GM12878 (cell line): Measurements from ENCODE around the gene GNPTAB. TPM values are rescaled to one million over a fixed set of nuclear protein-coding genes. Genes with fewer than 3 reads are reported as not detected.

Source experiments
- ATAC-seq: fragments of 200-7000 bp; cut with Tn5 transposase; 3 replicates; pipeline ENCODE4 v1.9.1; 2020; ENCODE audit warnings: mild to moderate bottlenecking, moderate library complexity
- BruUV-seq: library from RNA; stranded (reverse); fragments of 400-500 nt; replicated peaks from 2 replicates; lab custom pipeline; 2021; lab: Mats Ljungman, UMichigan
- CTCF ChIA-PET: fragments of 300-600 bp; sonication (Branson Sonifier 250); formaldehyde crosslinking; extraction: SDS; loops from one replicate; lab custom pipeline; 2021; ENCODE audit warnings: inconsistent platforms; lab: Yijun Ruan, JAX
- POLR2A ChIA-PET: fragments of 350-600 bp; formaldehyde crosslinking; extraction: SDS; loops from one replicate; lab custom pipeline; 2021; ENCODE audit warnings: inconsistent platforms; lab: Charles Lee
- RAD21 ChIA-PET: fragments of 300-600 bp; sonication (Branson Sonifier 250); formaldehyde crosslinking; loops from one replicate; lab custom pipeline; 2023; ENCODE audit warnings: antibody characterized with exemption; ENCODE audit not compliant: unreplicated experiment; lab: Charles Lee
- SMC1A ChIA-PET: fragments of 300-600 bp; sonication (Branson Sonifier 250); formaldehyde crosslinking; loops from one replicate; lab custom pipeline; 2023; ENCODE audit not compliant: unreplicated experiment, uncharacterized antibody; lab: Charles Lee
- DNase-seq: peaks from one replicate; pipeline ENCODE4 v3.0.0-alpha.2; 2011; ENCODE audit warnings: low read depth, low spot score
- FAIRE-seq: peaks from 3 replicates; lab custom pipeline; 2011; peaks lifted over from hg19 to GRCh38; lab: Jason Lieb, UNC
- H2AFZ ChIP-seq: 2 replicates; pipeline ENCODE4 v1.6.0; 2011; ENCODE audit warnings: low read depth, low read length, control low read depth; ENCODE audit not compliant: control insufficient read depth
- H3K27ac ChIP-seq: 2 replicates; pipeline ENCODE4 v1.5.1; 2011; ENCODE audit warnings: control low read depth; ENCODE audit not compliant: control insufficient read depth, insufficient read depth
- H3K27me3 ChIP-seq, 2 experiments: replicated peaks in 1 of 2; 2 replicates each; pipeline versions ENCODE4 v1.6.0 to v1.6.1; 2011; ENCODE audit warnings: low read length in 1 of 2; ENCODE audit not compliant: control insufficient read depth in 2 of 2, insufficient read depth in 2 of 2
- H3K36me3 ChIP-seq, 2 experiments: 2 replicates each; pipeline ENCODE4 v1.5.1; 2011; ENCODE audit warnings: low read length in 1 of 2; ENCODE audit not compliant: control insufficient read depth in 2 of 2, insufficient read depth in 2 of 2
- H3K4me1 ChIP-seq: 2 replicates; pipeline ENCODE4 v1.6.1; 2011; ENCODE audit warnings: mild to moderate bottlenecking, low read length, moderate library complexity, mixed read lengths; ENCODE audit not compliant: control insufficient read depth, insufficient read depth
- H3K4me2 ChIP-seq: 2 replicates; pipeline ENCODE4 v1.6.0; 2011; ENCODE audit warnings: control low read depth; ENCODE audit not compliant: control insufficient read depth, insufficient read depth
- H3K4me3 ChIP-seq: fragments of 200-600 bp; sonication (generic); 2 replicates; pipeline ENCODE4 v1.5.1; 2016
- H3K79me2 ChIP-seq: 2 replicates; pipeline ENCODE4 v1.6.0; 2011; ENCODE audit warnings: low read length; ENCODE audit not compliant: control insufficient read depth, insufficient read depth
- H3K9ac ChIP-seq: 2 replicates; pipeline ENCODE4 v1.8.0; 2011; ENCODE audit warnings: low read length, control low read depth, mixed read lengths; ENCODE audit not compliant: control insufficient read depth, insufficient read depth
- H3K9me3 ChIP-seq: replicated peaks from 3 replicates; pipeline ENCODE4 v1.5.1; 2011; ENCODE audit warnings: mild to moderate bottlenecking, low read length; ENCODE audit not compliant: control insufficient read depth, insufficient read depth
- H4K20me1 ChIP-seq: 2 replicates; pipeline ENCODE4 v1.6.0; 2011; ENCODE audit not compliant: control insufficient read depth, insufficient read depth
- ESRRA ChIP-seq: IDR thresholded peaks from 2 replicates; pipeline ENCODE4 v1.6.1; 2012; ENCODE audit warnings: mild to moderate bottlenecking, low read length, improper control_type of control experiment
- IRF3 ChIP-seq: fragments of 450-650 bp; IDR thresholded peaks from 2 replicates; pipeline ENCODE4 v1.6.1; 2014; ENCODE audit warnings: mild to moderate bottlenecking
- JUNB ChIP-seq: IDR thresholded peaks from 2 replicates; pipeline ENCODE4 v1.6.1; 2016; ENCODE audit warnings: antibody characterized with exemption, mild to moderate bottlenecking
- KDM1A ChIP-seq: fragments of 200-600 bp; sonication (generic); IDR thresholded peaks from 2 replicates; pipeline ENCODE4 v1.6.1; 2016; ENCODE audit warnings: borderline replicate concordance
- MTA2 ChIP-seq: fragments of 450-650 bp; IDR thresholded peaks from 2 replicates; pipeline ENCODE4 v1.6.1; 2016; ENCODE audit warnings: low read depth, mild to moderate bottlenecking, moderate library complexity
- PAX8 ChIP-seq: fragments of 450-650 bp; IDR thresholded peaks from 2 replicates; pipeline ENCODE4 v1.6.1; 2017; ENCODE audit warnings: mild to moderate bottlenecking, moderate library complexity
- RAD51 ChIP-seq: fragments of 450-650 bp; IDR thresholded peaks from 2 replicates; pipeline ENCODE4 v1.6.1; 2016; ENCODE audit warnings: moderate library complexity, mild to moderate bottlenecking, inconsistent platforms
- SIN3A ChIP-seq: IDR thresholded peaks from 2 replicates; pipeline ENCODE4 v1.6.1; 2012; ENCODE audit warnings: low read depth, low read length, improper control_type of control experiment
- YY1 ChIP-seq: IDR thresholded peaks from 2 replicates; pipeline ENCODE4 v1.6.1; 2011; ENCODE audit warnings: low read depth, mild to moderate bottlenecking, low read length
- ZBTB40 ChIP-seq: fragments of 450-650 bp; IDR thresholded peaks from 2 replicates; pipeline ENCODE4 v1.6.1; 2016; ENCODE audit warnings: mild to moderate bottlenecking, moderate library complexity, borderline replicate concordance
- WGBS: methylation state at CpG from one replicate; pipeline ENCODE4 v1.1.6; 2016; ENCODE audit warnings: low lambda C conversion rate; ENCODE audit not compliant: insufficient replicate concordance, insufficient coverage; ENCODE audit errors: missing lambda C conversion rate; 5-methylcytosine and 5-hydroxymethylcytosine counted together
- in situ Hi-C: fragments of 300-500 bp; cut with MboI; formaldehyde crosslinking; loops from 9 replicates; pipeline ENCODE4 v1.14.3; 2018; ENCODE audit warnings: mixed read lengths
- intact Hi-C: fragments of 100-400 bp; cut with micrococcal nuclease; formaldehyde crosslinking; loops from one replicate; pipeline ENCODE4 v1.14.2; 2022; ENCODE audit not compliant: unreplicated experiment
- polyA plus RNA-seq, 11 experiments: library from polyadenylated mRNA; depleted of rRNA in 4 of 11; unstranded in 6 of 11; stranded (reverse) in 5 of 11; fragments of >200 nt; fragmentation: Nextera tagmentation in 4 of 11; fragmentation: Illumina TruSeq in 1 of 11; extraction: Ambion mirVana in 4 of 11; extraction: Trizol in 1 of 11; gene quantifications; 1 replicate in 1 of 11; 2 replicates in 10 of 11; pipeline versions ENCODE4 v1.2.1 to v1.2.3, GENCODE V29; 2011 to 2016; ENCODE audit warnings: inconsistent platforms in 2 of 11, missing spikeins in 2 of 11, low read depth in 1 of 11
- total RNA-seq, 4 experiments: library from RNA; depleted of rRNA in 3 of 4; stranded (reverse); fragments of >200 nt in 3 of 4; fragmentation: Illumina TruSeq in 1 of 4; extraction: Trizol in 1 of 4; gene quantifications; 2 replicates each; pipeline versions ENCODE4 v1.2.1 to v1.2.3, GENCODE V29; 2013 to 2021

GNPTAB gene
- total and polyA plus RNA-seq, 10 of the 15 experiments (the other 5 are each of a cell fraction or from before 2014, with no cell fraction given): 9.8 to 38.9 (median 35.3) TPM

- TF ChIP-seq ZBTB40: no peak
- no peak for TF ChIP-seq SIN3A
- TF ChIP-seq YY1: no peak
- TF ChIP-seq RAD51: no peak
Measured at GRCh38 chr12:101768781-101769180, 62.0 kb downstream of the GNPTAB start (continued).

GRCh38 chr12:101767537-101767936, 63.2 kb downstream of the GNPTAB start:
- Histone ChIP-seq H3K27me3 (no peaks in the 10 kb centered on the region), H3K4me2 (no peak overlapping the region), H3K36me3 (peaks cover 2 to 17% of the 10 kb centered on the region in 2 experiments; a peak in 3 of 4 replicates), H3K27ac (no peak overlapping the region), H3K79me2 (no peaks in the 10 kb centered on the region), H4K20me1 (no peaks in the 10 kb centered on the region), H3K4me3 (no peak overlapping the region), H3K4me1 (no peaks in the 10 kb centered on the region), H2AFZ (no peak overlapping the region), H3K9ac (no peak overlapping the region), H3K9me3 (no peaks in the 10 kb centered on the region)
- WGBS: 95% methylated on average over 1 of the region's 1 CpG
- TF ChIP-seq IRF3 (no peak), KDM1A (no peak), MTA2 (no peak), JUNB (no peak), ESRRA (no peak), PAX8 (no peak)
- in situ Hi-C loops (no loop called here), intact Hi-C loops (no loop called here)
- FAIRE-seq (no peak), ATAC-seq (no peak), DNase-seq (no peak)
- ChIA-PET RAD21 (interaction anchor here (1.1 kb wide), 1 partner anchor 71 kb away, joined by 3 read pairs; no protein-coding TSS in a partner anchor), POLR2A (no interaction called here), CTCF (interaction anchor here (0.9 to 8.2 kb wide), 8 partner anchors 9 to 197 kb away, joined by 3 to 179 read pairs (median 4); partner anchors contain the start of gene GNPTAB), SMC1A (interaction anchor here (1.0 to 1.5 kb wide), 4 partner anchors 10 to 72 kb away, joined by 3 to 8 read pairs (median 4); no protein-coding TSS in a partner anchor)
- BruUV-seq: no TSS peak
